Inflammatory macrophage treated with lipopolysaccharide for 4 hours (primary cell): Measurements from ENCODE around the gene SELPLG.
A peak's percentile ranks its signal among the peaks of the same experiment; 100 is the strongest.
"Not testable (repeated sequence)": the region's sequence is repeated elsewhere in the genome, so short reads cannot be mapped to it uniquely, and the experiment has no call there.

Experiments
- DNase-seq: peaks from one replicate; pipeline ENCODE4 v3.0.0-alpha.2; 2020

SELPLG gene, protein sequence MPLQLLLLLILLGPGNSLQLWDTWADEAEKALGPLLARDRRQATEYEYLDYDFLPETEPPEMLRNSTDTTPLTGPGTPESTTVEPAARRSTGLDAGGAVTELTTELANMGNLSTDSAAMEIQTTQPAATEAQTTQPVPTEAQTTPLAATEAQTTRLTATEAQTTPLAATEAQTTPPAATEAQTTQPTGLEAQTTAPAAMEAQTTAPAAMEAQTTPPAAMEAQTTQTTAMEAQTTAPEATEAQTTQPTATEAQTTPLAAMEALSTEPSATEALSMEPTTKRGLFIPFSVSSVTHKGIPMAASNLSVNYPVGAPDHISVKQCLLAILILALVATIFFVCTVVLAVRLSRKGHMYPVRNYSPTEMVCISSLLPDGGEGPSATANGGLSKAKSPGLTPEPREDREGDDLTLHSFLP

GRCh38 chr12:108633534-108634248 lies at the start of gene SELPLG:
SELPLG (minus strand) TSS chr12:108633894; CDS start chr12:108624307, 9,587 bp downstream.
- peak; percentile 99 for DNase-seq

- DNase-seq: no peak
Measured at GRCh38 chr12:108681317-108681716, 47.6 kb upstream of the SELPLG start.

DNA sequence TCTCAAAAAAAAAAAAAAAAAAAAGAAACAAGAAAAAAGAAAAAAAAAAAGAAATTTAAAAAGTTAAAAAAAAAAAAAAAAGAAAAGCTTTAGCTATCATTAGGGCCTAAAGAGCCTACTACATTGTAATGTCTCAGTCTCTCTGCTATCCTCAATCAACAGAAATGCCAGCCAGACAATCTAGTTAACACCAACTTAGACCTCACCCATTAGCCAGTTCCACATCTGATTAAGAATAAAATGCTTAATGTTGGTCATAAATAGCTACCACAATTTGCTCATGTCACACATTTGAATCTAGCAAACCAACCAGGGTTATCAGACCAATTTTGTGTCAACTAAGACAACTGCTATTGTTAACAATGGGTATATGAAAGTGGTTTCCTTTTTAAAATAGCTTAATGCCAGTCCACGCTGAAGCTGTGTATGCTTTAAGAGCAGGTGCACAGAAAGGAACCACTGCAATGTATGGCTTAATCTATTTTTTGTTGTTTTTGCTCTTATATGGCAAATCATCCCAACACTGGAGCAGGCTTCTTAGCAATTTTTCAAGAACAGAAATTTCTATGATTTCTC lies 45.5 kb upstream of the SELPLG start:
- DNase-seq: no peak

DNA sequence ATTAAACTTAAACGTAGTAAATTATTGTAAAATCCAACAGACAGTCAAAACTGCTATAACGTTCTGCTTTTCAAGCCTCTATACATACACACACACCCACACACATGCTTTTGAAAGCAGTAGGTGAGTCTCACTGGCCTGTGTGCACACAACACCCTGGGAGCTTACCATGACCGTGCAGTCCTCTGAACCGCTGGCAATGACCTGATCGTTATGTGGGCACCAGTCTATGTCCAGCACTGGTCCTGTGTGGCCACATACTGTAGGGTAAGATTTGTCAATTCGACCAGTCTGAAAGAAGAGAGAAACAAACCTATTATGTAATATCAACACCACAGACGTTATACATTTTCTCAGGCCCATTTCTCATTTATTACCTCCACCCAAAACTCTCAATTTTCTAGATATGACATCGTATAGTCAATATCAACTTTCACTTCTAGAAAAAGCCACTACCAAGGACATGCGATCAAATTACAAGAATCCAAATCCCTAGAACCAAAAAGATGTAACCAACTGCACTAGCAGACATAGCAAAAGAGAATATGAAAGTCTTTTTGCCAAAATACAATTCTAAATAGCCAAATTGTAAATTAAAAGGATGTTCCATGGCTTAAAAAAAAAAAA lies 44.5 kb upstream of the SELPLG start:
- DNase-seq: peak; percentile 52

DNA sequence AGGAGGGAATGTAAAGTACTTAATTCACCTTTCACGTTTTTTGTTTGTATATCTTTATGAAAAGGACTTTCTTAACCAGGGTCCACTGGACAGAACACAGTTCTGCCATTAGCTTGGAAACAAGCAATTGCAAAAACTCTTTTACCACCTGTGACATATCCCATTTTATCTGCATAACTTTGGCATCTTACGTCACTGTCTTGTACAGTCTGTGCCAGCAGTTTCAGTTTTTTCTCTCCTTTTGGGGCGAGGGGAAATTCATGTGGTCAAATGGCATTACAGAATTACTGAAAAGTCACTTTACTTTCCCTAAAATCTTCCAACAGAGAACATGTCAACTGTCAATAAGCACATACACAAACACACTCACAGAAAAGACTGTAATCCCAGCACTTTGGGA lies 43.7 kb upstream of the SELPLG start:
- no peak for DNase-seq

DNA sequence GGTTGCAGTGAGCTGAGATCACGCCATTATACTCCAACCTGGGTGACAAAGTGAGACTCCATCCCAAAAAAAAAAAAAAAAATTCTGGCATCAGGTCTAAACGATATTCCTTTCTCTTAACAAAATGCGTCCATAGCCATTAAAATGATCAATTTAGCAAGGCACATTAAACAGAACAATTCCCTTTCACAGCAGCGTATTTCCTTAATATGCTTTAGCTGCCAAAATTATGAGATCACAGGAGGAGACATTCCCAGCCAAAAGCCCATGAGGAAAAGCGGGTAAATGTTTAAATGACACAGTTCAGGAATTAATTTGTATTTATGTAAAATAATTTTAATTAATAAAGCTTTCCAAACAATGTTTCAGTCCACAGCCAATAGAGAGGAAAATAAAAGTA lies 43.0 kb upstream of the SELPLG start:
- no peak for DNase-seq

DNA sequence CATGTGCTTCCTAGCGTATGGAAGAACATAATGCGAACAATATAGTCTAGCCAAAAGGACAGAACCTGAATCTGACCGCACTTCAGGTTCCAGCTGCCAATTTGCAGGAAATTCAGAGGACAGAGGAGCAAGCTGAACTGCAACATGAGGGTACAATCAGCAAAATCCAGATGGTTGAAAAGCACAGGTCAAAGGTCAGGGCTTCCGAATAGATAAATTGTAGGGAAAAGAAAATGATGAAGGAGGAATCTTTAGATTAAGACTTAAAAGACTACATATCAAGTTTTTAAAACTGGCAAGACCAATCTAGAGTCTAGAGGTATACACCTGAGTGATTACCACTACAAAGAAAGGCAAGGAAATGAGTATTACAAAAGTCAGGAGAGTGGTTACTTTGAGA lies 42.1 kb upstream of the SELPLG start:
- no peak for DNase-seq

GRCh38 chr12:108672054-108672453 lies 38.4 kb upstream of the SELPLG start:
- DNase-seq: no peak

- no peak for DNase-seq
Measured at GRCh38 chr12:108671110-108671509, 37.4 kb upstream of the SELPLG start.

GRCh38 chr12:108670066-108670631 lies 36.5 kb upstream of the SELPLG start:
- DNase-seq: no peak

DNA sequence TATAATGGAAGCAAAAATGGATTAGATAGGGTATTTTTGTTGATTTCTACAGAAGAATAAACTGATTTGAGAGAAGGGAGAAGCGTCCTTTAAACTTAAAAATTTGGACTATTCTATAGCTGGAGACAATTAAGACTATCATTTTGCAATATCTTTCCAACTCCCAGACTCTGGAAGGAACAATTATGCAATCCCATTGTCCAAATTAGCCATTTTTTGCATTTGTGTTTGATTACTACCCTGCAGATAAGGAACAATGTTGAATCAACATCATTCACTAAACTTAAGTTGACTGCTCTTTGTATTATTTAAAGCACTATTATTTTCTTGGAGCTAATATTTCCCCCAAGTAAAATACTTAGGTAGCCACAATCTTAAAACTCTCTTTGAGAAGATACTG lies 34.8 kb upstream of the SELPLG start:
- DNase-seq: no peak

- no peak for DNase-seq
Measured at GRCh38 chr12:108668063-108668462, 34.4 kb upstream of the SELPLG start.

DNA sequence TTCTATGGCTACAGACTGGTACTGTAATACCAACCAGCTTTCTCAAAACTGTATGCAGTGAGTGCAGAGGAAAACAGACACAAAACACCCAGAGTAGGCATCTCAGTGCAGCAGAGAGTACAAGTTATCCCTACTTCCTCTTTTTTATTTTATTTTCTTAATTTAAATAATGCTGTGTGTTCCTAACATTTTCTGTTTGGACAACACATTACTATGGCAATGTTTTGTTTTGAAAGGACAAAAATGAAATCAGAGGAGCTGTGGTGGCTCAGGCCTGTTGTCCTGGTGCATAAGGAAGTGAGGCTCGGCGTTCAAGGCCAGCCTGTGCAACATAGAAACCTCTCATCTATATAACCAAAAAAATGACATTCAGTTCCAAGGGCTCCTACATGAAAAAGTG lies 33.7 kb upstream of the SELPLG start:
- peak; percentile 67 for DNase-seq

GRCh38 chr12:108666401-108666881 lies 32.7 kb upstream of the SELPLG start:
- DNase-seq: no peak

- no peak for DNase-seq
Measured at GRCh38 chr12:108665608-108666202, 32.0 kb upstream of the SELPLG start.

DNA sequence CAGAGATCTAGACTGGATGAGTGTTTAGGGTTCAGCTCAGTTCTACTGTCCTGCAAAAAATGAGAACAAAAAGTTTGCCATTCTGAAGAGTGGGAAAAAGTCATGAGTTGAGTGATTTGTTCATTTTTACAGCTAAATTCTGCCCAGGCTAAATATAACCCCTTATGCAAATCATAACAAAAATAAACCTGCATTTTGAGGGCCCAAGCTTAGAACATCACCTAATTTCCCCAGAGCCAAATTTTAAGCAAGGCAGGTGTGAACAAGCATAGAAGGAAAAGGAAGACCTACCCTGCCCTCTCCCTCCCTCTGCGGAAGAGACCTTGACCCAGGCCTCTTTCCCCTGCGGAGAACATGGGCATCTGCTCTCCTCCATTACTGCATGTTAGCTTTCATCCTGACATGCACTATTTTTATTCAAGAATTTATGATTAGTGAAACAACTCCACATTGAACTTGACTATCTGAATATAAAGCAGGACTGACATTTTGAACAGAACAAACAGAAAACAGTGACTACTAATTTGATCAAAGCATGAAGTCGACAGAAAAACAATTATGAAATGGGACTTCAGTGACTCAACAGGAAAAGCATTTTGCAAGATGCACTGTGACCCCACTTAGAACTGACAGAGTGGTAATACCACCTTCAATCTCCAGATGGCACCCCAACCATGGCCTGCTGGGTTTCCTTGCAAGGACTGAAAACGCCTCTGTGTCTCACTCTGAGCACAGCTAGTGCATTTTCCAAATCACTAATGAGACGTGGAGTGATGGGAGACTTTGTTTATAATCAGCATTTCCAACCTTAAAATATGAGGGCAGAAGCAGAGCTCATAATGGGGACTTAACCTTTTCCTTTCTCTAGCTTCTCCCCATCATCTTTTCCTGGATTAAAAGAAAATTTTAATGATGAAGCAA lies 30.9 kb upstream of the SELPLG start:
- peak; percentile 95 for DNase-seq

DNA sequence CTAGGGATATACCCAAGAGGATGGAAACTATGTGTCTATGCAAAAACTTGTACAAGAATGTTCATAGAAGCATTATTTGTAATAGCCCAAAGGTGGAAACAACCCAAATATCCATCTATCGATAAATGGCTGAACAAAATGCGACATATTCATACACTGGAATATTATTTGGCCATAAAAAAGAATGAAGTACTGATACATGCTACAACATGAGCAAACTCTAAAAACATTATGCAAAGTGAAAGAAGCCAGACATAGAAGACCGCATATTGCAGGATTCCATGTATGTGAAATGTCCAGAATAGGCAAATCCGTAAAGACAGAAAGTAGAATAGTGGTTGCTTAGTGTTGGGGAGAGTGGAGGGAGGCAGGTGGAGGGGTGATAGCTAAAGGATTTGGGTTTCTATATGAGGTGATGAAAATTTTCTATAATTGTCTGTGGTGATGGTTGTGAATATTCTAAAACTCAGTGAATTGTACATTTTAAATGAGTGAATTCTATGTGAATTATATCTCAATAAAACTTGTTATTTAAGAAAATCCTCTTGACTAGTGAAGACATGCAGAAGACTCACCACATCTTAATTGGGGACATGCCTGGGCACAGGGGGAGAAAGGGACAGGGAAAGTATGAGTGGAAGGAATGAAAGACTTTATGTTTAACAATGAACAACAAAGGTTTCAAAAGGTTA lies 29.8 kb upstream of the SELPLG start:
- no peak for DNase-seq

DNA sequence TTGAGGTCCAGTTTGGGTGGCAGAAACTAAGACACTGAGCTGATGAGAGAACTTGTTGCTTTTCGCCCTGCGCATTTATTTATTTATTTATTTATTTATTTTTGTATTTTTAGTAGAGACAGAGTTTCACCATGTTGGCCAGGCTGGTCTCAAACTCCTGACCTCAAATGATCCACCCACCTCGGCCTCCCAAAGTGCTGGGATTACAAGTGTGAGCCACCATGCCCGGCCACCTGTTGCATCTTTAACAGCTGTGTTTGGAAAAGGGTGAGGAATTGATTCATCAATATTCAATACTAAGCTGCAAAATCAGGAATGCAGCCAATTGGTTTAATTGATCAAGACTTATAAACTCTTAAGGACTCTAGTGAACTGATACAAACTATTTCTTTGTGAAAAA lies 24.4 kb upstream of the SELPLG start:
- DNase-seq: not testable (repeated sequence)

DNA sequence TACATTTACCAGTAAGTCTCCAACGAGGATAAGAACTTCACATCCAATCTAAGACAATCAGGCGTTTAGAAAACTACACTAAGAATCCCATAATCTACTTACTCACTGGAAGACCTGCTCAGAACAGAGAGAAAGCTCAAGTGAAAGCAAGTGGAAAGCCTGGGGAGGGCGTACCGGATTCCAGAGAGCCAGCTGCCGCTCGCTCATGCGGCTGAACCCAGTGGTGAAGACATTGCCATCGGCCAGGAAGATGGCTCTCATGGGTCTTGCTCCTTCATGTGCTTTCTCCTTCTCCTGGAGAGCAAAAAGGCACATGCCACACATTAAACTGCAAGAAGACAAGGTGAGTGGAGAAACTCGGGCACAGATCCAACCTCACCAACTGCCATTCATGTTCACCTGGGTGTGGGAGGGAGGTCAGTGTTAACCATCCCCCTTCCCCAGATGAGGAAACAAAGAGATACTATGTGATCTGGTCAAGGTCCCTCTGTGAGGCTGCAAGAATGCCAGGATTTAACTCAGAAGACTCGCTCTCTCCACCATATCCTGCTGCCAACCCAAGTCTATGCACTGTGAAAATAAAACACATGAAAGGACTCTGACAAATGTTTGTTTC lies 23.5 kb upstream of the SELPLG start:
- no peak for DNase-seq

GRCh38 chr12:108656247-108656646 lies 22.6 kb upstream of the SELPLG start:
- not testable (repeated sequence) for DNase-seq
